HG02852 (cell line): ENCODE data around the gene SPATA45.

Experiments
- ATAC-seq: cut with Tn5 transposase; IDR thresholded peaks from one replicate; pipeline ENCODE4 v1.9.1; 2021; ENCODE audit warnings: mild to moderate bottlenecking, moderate library complexity; ENCODE audit not compliant: unreplicated experiment

The SPATA45 gene

DNA sequence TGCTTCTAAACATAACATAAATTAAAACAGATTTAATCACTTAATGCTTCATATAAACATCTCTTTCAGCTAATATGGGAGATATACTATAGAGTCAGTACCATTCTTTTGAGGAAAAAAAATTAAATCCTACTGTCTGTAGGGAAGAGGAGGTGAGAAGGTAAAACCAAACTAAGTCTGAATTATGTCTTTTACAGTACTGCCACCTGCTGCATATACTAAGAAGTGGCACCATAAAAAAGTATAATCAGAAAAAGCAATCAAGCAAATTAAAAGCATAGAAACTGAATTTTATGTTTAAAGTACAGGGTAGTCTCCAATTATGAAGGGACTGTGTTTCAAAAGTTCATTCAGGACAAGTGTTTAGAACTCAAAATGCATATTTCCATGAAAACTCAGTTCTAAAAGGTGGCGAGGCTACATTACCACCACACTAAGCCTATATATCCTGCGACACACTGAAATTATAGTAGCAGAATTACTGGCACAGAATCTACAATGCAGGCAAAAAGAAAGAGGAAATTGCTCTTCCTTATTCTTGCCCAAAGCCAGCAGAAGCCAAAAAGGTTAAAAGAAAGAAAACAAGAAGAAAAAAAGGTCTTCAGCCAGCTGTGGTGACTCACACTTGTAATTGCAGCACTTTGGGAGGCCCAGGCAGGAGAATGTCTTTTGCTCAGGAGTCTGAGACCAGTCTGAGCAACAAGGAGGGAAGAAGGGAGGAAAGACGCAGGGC, 64.9 kb downstream of the SPATA45 start:
- ATAC-seq = no peak

GRCh38 chr1:212781225-212781624, 66.2 kb downstream of the SPATA45 start:
- no peak for ATAC-seq

GRCh38 chr1:212780759-212781158, 66.7 kb downstream of the SPATA45 start:
- no peak for ATAC-seq
